HepG2 (cell line): Measurements from ENCODE around the gene DSG2. TPM values are rescaled to one million over a fixed set of nuclear protein-coding genes. Genes with fewer than 3 reads are reported as not detected.

Experiments used
- DBP ChIP-seq: sonication (generic); formaldehyde crosslinking; IDR thresholded peaks from 2 replicates; pipeline ENCODE4 v1.4.0; 2020; ENCODE audit warnings: missing genetic modification reagents; ENCODE audit errors: not compliant biosample characterization
- HDAC1 ChIP-seq: sonication (generic); formaldehyde crosslinking; IDR thresholded peaks from 2 replicates; pipeline ENCODE4 v1.5.1; 2020; ENCODE audit warnings: mild to moderate bottlenecking, missing genetic modification reagents
- LRRFIP1 ChIP-seq: sonication (generic); formaldehyde crosslinking; conservative IDR thresholded peaks from 2 replicates; pipeline ENCODE4 v1.4.0; 2020; ENCODE audit warnings: missing genetic modification reagents
- MATR3 ChIP-seq: sonication (generic); formaldehyde crosslinking; IDR thresholded peaks from 2 replicates; pipeline ENCODE4 v1.4.0; 2020; ENCODE audit warnings: missing genetic modification reagents
- MYC ChIP-seq: sonication (generic); formaldehyde crosslinking; IDR thresholded peaks from 2 replicates; pipeline ENCODE4 v1.9.0; 2021; ENCODE audit warnings: missing genetic modification reagents, borderline replicate concordance
- STAT6 ChIP-seq: sonication (generic); formaldehyde crosslinking; IDR thresholded peaks from 2 replicates; pipeline ENCODE4 v1.4.0; 2020; ENCODE audit warnings: missing genetic modification reagents, mild to moderate bottlenecking, borderline replicate concordance
- TEAD3 ChIP-seq: optimal IDR thresholded peaks from 2 replicates; pipeline ENCODE3; 2016; ENCODE audit warnings: borderline replicate concordance
- ZNF468 ChIP-seq: sonication (generic); formaldehyde crosslinking; IDR thresholded peaks from 2 replicates; pipeline ENCODE4 v1.8.0; 2022; ENCODE audit warnings: mild to moderate bottlenecking, moderate library complexity, missing genetic modification reagents
- ZNF563 ChIP-seq: sonication (generic); formaldehyde crosslinking; IDR thresholded peaks from 2 replicates; pipeline ENCODE4 v1.8.0; 2022; ENCODE audit warnings: mild to moderate bottlenecking, moderate library complexity, missing genetic modification reagents
- ZNF616 ChIP-seq: sonication (generic); formaldehyde crosslinking; IDR thresholded peaks from 2 replicates; pipeline ENCODE4 v1.5.0; 2020; ENCODE audit warnings: low read depth, mild to moderate bottlenecking, missing genetic modification reagents
- ZSCAN31 ChIP-seq: sonication (generic); formaldehyde crosslinking; IDR thresholded peaks from 2 replicates; pipeline ENCODE4 v1.5.0; 2020; ENCODE audit warnings: low read depth, mild to moderate bottlenecking, missing genetic modification reagents
- polyA plus RNA-seq, 8 experiments: library from polyadenylated mRNA; depleted of rRNA in 3 of 8; stranded (reverse) in 7 of 8; unstranded in 1 of 8; fragments of >200 nt; fragmentation: Illumina TruSeq in 4 of 8; extraction: Trizol in 4 of 8; gene quantifications; 2 replicates each; pipeline versions ENCODE4 v1.2.1 to v1.2.3, GENCODE V29; 2011 to 2016; ENCODE audit warnings: low read depth in 4 of 8, missing spikeins in 1 of 8, mixed read lengths in 1 of 8; ENCODE audit not compliant: insufficient read depth in 1 of 8
- total RNA-seq, 5 experiments: library from RNA; depleted of rRNA; stranded (reverse); fragments of >200 nt; fragmentation: Illumina TruSeq; extraction: Trizol; gene quantifications; 2 replicates each; pipeline ENCODE4 v1.2.3, GENCODE V29; 2016; ENCODE audit warnings: low read depth in 1 of 5
- TF ChIP-seq, protein P1 (sequence below): sonication (generic); formaldehyde crosslinking; IDR thresholded peaks from 2 replicates; pipeline ENCODE4 v1.4.0; 2020; ENCODE audit warnings: missing genetic modification reagents
- TF ChIP-seq, protein P2 (sequence below): sonication (generic); formaldehyde crosslinking; IDR thresholded peaks from 2 replicates; pipeline ENCODE4 v1.5.0; 2020; ENCODE audit warnings: mild to moderate bottlenecking, missing genetic modification reagents, borderline replicate concordance
- TF ChIP-seq, protein P3 (sequence below): sonication (generic); formaldehyde crosslinking; IDR thresholded peaks from 2 replicates; pipeline ENCODE4 v1.8.0; 2022; ENCODE audit warnings: missing genetic modification reagents, mild to moderate bottlenecking, moderate library complexity, borderline replicate concordance

The DSG2 gene
- total and polyA plus RNA-seq, 2 of the 13 experiments (the other 11 are each of a cell fraction or from before 2014, with no cell fraction given): 23.3 to 66.7 TPM

GRCh38 chr18:31497836-31498573, at the start of gene DSG2 (continued):
- no peak for TF ChIP-seq STAT6
- peak; percentile 4; the same call in 1 of the 2 replicates for TF ChIP-seq HDAC1 (CRISPR knock-in tag)
- TF ChIP-seq TEAD3: no peak
- TF ChIP-seq, protein P1, sequence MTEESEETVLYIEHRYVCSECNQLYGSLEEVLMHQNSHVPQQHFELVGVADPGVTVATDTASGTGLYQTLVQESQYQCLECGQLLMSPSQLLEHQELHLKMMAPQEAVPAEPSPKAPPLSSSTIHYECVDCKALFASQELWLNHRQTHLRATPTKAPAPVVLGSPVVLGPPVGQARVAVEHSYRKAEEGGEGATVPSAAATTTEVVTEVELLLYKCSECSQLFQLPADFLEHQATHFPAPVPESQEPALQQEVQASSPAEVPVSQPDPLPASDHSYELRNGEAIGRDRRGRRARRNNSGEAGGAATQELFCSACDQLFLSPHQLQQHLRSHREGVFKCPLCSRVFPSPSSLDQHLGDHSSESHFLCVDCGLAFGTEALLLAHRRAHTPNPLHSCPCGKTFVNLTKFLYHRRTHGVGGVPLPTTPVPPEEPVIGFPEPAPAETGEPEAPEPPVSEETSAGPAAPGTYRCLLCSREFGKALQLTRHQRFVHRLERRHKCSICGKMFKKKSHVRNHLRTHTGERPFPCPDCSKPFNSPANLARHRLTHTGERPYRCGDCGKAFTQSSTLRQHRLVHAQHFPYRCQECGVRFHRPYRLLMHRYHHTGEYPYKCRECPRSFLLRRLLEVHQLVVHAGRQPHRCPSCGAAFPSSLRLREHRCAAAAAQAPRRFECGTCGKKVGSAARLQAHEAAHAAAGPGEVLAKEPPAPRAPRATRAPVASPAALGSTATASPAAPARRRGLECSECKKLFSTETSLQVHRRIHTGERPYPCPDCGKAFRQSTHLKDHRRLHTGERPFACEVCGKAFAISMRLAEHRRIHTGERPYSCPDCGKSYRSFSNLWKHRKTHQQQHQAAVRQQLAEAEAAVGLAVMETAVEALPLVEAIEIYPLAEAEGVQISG (CRISPR knock-in tag): peak; percentile 31; the same call in 1 of the 2 replicates
- TF ChIP-seq, protein P2, sequence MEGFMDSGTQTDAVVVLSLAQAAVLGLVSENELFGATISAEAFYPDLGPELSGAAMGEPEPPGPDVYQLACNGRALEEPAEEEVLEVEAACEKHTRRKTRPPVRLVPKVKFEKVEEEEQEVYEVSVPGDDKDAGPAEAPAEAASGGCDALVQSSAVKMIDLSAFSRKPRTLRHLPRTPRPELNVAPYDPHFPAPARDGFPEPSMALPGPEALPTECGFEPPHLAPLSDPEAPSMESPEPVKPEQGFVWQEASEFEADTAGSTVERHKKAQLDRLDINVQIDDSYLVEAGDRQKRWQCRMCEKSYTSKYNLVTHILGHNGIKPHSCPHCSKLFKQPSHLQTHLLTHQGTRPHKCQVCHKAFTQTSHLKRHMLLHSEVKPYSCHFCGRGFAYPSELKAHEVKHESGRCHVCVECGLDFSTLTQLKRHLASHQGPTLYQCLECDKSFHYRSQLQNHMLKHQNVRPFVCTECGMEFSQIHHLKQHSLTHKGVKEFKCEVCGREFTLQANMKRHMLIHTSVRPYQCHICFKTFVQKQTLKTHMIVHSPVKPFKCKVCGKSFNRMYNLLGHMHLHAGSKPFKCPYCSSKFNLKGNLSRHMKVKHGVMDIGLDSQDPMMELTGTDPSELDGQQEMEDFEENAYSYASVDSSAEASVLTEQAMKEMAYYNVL (CRISPR knock-in tag): no peak
- TF ChIP-seq MATR3 (CRISPR knock-in tag): no peak
- no peak; the same call in 1 of the 2 replicates for TF ChIP-seq ZSCAN31
- TF ChIP-seq ZNF616 (CRISPR knock-in tag): 0 out of 2 replicates have a peak, but pooled peaks have one; percentile 39
- no peak for TF ChIP-seq LRRFIP1 (CRISPR knock-in tag)
- TF ChIP-seq DBP: no peak
- TF ChIP-seq ZNF563 (CRISPR knock-in tag): peak; percentile 56; the same call in 1 of the 2 replicates
- TF ChIP-seq MYC (CRISPR knock-in tag): peak; percentile 51
- TF ChIP-seq, protein P3, sequence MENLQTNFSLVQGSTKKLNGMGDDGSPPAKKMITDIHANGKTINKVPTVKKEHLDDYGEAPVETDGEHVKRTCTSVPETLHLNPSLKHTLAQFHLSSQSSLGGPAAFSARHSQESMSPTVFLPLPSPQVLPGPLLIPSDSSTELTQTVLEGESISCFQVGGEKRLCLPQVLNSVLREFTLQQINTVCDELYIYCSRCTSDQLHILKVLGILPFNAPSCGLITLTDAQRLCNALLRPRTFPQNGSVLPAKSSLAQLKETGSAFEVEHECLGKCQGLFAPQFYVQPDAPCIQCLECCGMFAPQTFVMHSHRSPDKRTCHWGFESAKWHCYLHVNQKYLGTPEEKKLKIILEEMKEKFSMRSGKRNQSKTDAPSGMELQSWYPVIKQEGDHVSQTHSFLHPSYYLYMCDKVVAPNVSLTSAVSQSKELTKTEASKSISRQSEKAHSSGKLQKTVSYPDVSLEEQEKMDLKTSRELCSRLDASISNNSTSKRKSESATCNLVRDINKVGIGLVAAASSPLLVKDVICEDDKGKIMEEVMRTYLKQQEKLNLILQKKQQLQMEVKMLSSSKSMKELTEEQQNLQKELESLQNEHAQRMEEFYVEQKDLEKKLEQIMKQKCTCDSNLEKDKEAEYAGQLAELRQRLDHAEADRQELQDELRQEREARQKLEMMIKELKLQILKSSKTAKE (CRISPR knock-in tag): no peak
- no peak for TF ChIP-seq ZNF468
